GM18520 (cell line): ENCODE results near the gene FIP1L1.
"Not testable (repeated sequence)": the region's sequence is repeated elsewhere in the genome, so short reads cannot be mapped to it uniquely, and the experiment has no call there.

ENCODE experiments used
- ATAC-seq: cut with Tn5 transposase; IDR thresholded peaks from one replicate; pipeline ENCODE4 v1.9.1; 2021; ENCODE audit not compliant: unreplicated experiment

Gene FIP1L1

DNA sequence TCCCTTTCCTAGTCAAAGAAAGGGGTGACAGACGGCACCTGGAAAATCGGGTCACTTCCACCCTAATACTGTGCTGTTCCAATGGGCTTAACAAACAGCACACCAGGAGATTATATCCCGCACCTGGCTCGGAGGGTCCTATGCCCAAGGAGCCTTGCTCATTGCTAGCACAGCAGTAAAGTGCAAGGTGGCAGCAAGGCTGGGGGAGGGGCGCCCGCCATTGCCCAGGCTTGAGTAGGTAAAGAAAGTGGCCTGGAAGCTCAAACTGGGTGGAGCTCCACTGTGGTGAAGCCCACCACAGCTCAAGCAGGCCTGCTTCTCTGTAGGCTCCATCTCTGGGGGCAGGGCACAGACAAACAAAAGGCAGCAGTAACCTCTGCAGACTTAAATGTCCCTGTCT is 89.1 kb downstream of the FIP1L1 start:
- ATAC-seq, result not testable (repeated sequence)

DNA sequence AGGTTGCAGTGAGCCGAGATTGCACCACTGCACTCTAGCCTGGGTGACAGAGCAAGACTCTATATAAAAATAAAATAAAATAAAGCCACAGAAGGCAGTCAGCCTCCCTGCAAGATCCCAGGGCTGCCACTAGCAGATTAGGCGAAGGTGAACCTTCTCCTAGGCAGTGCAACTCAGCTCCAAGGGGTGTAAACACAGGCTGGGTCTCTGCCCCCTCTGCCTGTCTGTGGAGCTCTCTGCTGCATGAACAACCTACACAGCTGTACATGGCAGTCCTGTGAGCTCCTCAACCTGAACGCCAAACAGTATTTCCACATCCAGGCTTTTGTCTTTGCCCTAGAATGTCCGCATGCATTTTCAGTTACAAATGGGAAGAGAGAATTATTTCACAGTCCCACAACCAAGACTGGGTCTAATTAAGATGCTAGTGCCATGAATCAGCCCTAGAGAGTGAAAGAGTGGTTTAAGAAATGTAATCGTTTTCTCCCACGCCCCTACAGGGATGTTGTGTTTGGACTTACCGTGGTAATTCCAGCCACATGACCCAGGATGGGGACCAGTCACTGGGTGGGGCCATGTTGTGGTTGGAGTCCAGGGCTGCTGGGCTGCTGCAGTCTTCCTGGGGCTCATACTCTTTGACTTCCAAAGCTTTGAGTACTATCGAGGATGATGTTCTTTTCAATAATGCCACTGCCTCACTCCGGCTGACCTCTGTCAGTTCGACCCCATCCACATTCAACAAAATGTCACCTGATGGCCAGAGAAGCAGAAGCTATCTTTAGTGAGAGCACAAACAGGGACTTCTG is 99.0 kb downstream of the FIP1L1 start:
- no peak for ATAC-seq

DNA sequence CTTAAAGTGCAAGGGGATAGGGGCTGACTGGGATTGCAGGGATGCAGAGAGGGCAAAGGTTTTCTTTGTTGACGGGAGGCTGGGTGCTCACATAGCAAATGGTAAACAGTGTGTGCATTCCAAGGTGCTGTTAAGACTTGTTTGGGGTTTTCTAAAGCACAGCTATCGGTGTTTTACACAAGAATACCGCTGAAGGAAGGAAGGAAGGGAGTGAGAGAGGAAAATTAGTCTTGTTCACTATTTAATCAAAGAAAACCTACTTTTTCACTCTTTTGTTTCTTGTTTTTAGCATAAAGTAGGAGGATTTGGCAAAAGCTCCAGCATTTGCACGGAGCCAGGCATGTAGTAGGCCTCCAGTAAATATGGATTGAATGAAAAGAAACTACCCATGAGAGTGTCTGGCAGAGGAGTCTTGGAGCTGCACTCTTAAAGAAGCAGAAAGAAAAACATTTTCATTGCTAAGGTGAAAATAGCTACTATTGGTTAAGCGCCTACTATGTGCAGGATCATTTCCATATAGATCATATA is 99.7 kb downstream of the FIP1L1 start:
- no peak for ATAC-seq

DNA sequence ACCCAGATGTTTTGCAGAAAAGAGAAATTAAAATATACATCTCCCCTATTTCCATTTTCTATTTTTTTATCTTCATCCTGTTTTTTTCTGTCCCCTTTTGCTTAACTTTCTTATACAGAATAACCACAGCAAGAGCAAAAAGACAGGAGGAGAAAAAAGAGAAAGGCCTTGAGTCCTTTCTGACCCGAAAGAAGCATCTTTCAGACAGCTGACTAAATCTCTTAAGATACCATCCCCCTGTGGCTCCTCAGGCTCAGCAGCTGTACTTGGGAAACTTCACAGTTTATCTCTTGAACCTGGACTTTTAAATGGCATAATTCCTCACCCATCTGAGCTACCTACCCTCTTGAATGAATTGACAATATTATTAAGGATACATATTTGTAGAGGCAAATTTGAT is 100.2 kb downstream of the FIP1L1 start:
- ATAC-seq, result no peak

DNA sequence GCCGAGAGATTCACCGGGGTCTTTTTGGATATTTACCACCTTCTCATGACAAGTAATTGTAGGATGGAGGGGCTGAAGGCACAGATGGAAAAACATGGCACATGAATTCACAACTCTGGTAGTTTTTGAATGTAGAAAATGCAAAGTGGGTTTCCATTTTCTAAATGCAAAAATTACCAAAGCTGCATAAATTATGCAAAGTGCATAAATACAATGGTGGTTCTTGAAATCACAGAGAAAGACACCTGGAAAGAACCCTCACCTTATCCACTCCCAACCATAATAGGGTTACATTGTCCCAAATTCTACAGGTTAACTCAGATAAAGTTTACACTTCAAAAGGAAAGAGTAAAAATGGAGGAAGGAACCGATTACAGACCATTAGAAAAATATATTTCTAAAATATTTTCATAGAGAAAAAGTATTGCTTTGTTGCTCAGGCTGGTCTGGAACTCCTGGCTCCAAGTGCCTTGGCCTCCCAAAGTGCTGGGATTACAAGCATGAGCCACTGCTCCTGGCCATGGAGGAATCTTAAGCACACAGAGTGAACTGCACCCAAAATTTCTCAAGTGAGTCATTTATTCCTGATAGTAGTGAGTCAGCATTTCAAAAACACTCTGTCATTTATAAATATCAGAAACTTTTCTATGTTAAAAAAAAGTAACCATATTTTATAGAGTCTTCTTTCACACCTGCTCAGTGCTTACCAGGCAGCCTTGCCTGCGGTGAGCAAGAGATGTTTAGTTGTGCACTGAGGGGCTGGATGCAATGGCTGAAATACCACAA is 101.4 kb downstream of the FIP1L1 start:
- ATAC-seq, result no peak

DNA sequence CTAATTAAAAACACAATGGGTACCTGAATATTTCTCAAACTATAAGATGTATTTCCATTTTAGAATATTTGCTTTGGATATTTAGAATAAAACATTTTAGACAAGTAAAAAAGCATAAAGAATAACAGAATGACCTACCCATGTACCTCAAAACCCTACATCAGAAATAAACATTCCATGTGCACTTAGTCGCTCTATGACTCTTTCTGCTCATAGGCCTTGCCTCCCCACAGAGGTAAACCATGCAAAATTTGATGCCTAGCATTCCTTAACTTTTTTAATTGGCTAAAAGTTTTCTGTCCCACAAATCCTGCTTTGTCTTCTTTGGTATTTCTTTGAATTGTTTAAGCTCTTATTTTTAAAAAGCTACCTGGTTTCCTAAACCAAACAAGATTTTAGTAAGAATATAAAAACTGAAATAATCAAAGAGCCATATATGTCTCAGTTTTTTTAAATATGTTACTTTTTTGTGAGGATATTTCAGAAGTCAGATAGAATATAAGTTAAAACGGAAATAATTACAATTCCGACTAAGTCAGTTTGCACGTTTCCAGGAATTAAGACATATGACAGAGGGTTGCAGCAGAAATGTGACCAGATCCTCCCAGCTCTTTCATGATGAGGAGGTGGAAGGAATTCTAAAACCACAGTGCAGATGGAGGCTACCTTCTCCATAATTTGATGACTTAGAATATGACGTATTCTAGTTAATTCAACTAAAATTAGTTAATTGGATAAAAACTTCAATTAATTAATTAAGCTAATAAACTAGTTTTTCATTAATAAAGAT is 102.5 kb downstream of the FIP1L1 start:
- no peak for ATAC-seq

DNA sequence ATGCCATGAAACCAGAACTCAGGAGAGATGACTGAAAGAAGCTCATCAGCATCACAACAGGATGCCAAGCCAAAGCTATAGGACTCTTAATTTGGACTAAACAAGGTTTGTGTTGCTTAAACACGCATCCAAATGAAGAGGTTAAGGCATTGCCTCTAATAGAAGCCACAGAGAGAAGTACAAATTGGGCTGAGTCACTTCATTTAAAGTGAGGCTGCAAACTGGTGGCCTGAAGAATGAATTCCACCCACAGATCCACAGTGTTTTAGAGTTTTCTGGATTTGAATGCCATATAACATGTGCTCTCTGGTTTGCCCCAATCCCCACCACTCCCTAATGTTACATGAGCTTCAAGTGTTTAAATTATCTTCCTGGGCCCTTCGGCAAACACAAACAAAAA is 103.5 kb downstream of the FIP1L1 start:
- ATAC-seq, result no peak

DNA sequence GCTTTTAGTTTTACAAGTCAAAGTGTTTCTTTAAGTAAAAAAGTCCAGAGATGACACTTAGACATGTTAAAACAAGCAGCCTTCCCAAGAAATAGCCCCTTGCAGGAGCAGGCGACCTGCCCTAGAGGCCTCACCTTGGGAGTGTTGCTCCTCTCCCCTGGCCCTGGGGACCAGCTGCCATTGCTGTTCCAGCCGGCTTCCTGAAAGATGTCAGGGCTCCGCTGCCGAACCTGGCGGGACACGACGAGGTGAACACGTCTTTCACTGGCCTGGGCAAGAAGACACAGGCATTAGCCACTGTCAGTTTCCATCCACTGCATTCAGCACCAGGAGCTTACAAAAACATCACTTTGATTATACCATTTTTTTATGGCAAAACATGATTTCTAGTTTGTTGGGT is 104.1 kb downstream of the FIP1L1 start:
- ATAC-seq, result no peak

DNA sequence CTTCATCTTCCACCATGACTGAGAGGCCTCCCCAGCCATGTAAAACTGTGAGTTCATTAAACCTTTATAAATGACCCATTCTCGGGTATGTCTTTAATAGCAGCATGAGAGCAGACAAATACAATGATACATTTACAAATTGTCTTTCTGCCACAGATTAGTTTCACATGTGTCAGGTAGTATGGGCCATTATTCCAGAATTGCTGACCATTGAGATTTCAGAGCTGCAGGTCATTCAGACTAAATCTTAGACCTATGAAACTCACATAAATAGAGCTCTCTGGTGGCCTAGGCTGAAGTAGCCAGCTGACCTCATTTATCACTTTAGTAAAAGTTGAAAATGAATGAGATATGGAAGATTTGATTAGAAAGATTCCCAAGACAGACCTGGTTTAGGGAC is 105.8 kb downstream of the FIP1L1 start:
- no peak for ATAC-seq

DNA sequence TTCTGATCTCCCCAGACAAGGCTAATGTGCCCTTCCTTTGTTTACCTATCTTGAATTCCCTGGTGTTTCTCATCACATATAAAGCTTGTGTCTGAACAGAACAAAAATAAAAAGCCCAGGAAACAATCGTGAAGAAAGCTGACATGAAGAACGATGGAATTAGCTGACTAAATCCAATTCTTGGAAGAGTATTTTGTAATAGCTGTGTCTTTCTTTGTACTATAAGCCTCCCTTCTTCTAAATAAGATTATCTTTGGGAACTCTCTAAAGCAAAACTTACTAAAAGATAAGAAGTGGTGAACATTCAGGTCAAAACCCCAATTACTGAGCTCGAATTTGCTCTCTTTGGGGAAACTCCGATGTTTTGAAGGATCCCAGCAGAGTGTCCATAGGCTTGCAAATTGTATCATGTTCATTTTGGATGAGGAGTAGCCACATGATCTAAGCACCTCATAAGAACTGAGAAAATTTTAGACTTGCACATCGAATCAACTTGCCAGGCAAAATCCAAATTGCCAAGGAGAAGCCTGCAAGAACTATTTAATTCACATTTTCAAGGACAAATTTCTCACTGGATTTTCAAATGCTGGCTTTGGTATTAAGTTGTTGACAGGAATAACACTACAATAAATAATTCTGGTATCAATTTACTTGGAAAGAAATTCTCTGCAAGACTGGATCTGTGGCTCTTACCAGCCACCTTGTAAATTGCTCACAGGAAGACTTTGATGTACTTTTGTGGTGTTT is 107.6 kb downstream of the FIP1L1 start:
- ATAC-seq, result no peak

DNA sequence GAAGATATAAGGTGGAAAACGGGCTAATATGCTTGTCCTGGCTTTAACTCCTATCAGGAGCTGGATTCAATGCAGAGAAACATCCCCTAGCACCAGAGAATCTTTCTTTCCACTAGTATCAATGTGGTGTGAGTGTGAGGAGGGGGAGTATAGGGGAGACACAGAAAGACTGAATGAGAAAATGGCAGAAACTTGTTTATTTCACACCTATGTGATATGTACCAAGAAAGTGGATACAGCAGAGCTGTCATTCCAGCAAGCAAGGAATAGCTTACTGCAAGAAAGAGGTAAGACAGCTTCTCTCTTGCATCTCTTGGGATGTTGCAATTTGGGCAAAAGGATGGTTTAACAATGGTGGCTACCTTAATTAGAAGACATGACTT is 108.2 kb downstream of the FIP1L1 start:
- no peak for ATAC-seq

DNA sequence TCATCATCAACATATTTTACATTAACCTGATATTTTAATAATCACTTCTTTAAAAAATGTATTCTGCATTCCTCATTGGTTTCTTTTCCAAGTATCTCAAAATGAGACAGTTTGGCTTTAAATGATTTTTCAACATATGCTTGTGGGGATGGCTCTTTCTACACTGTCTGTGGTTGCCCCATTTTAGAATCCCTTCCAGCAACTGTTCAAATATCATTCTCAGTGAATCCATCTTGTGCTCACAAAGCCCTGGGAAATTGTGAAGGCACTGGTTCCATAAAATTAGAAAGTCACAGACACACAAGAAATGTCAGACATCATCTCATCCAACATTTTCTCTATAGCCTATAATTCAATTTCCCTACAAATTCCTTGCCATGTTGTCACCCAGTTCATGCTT is 110.3 kb downstream of the FIP1L1 start:
- no peak for ATAC-seq

DNA sequence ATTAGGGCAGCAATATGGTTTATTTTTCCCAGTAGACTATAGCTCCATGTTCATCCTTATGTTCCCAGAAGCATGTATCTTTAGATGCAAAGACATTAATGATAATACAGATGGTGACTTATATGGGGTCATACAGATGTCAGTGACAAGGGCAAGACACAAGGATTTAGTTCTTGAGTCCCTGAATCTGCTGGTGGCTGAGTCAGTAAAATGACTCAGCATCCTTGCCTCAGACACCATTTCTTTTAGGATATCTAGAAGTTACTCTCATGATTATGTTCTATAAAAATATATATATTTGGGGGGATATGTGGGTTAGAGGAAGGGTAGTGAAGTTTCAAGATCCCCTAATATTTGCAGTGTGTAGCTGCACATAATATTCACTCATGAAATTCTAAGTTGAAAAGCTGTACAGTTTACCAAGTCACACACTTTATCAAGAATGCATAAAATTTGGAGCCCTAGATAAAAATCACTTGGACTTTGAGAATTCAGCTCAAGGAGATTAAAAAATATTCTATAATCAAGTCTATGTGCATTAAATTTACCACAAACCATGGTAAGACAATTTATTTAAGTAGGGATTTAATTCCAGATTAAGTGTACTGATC is 111.9 kb downstream of the FIP1L1 start:
- ATAC-seq, result no peak

DNA sequence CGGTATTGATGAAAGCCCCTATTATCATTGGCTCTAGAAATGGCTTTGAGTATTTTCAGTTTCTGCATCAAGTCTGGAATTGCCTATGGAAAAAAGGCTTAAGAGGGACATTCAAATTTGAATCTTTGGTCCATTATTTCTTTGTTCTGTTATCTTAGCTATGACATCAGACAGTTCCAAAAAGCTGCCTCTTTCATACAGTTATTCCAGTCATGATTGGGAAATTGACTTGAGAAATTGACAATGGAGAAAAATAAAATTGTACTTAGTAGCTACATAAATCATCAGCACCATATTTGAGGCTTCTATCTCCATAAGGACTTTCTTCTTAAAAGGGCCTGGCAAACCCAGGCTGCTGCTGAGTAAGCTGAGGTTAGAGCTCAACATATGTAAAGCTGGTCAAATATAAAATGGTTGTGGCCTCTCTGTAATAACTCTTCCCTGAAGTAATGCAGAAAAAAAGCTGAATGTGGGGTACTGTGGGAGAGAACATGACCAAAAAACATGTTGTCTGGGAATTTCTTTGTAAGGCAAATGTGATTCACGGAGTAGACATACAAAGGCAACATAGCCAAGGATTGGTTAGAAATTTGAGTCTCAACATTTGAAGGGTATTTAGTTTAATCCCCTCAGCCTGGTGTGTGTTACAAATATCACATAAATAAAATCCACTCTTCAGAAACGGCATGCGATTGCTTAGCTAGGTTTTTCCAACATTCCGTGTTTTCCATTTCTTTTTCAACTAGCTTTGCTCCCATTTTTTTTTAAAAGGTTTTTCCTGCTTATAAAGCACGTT is 112.9 kb downstream of the FIP1L1 start:
- ATAC-seq, result no peak

DNA sequence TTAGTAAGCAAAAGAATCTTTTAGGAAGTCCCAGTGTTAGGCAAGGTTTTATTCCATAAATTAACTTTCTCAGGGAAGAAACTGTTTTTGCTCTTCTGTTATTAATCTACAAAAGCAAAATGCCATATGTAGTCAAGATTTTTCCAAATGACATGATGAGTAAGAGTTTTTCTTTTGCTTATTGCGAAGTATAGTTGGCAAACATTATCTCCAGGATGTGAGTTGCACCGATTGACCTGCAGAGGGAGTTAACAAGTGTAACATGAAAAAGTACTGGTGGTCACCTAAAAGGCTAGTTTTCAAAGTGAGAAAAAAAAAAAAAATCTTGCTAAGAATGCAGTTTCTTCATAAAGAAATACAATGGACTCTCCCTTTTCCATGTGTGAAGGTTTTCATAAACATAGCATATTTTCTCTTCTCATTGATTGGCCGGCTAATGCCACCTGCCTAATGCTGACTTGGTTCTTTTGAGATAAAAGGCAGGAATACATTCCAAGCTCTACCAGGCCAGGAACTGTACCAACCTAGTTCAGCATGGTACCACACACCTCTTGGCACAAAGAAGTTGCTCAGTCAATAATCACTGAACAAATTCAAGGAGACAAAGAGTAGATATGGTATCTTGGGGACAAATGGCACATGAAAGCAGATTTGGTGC is 113.7 kb downstream of the FIP1L1 start:
- ATAC-seq, result no peak

DNA sequence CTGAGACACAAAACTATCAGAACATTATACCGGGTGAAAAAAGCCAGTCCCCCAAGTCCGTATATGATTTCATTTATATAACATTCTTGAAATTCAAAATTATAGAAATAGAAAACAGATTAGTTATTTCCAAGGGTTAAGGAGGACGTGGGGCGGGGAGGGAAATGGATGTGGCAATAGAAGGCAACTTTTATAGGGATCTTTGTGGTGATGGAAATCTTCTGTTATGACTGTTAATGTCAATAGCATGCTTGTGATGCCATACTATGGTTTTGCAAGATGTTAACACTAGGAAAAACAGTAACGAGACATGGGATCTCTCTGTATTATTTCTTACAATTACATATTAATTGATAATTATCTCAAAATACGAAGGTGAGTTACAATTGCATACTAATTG is 117.4 kb downstream of the FIP1L1 start:
- ATAC-seq, result no peak

DNA sequence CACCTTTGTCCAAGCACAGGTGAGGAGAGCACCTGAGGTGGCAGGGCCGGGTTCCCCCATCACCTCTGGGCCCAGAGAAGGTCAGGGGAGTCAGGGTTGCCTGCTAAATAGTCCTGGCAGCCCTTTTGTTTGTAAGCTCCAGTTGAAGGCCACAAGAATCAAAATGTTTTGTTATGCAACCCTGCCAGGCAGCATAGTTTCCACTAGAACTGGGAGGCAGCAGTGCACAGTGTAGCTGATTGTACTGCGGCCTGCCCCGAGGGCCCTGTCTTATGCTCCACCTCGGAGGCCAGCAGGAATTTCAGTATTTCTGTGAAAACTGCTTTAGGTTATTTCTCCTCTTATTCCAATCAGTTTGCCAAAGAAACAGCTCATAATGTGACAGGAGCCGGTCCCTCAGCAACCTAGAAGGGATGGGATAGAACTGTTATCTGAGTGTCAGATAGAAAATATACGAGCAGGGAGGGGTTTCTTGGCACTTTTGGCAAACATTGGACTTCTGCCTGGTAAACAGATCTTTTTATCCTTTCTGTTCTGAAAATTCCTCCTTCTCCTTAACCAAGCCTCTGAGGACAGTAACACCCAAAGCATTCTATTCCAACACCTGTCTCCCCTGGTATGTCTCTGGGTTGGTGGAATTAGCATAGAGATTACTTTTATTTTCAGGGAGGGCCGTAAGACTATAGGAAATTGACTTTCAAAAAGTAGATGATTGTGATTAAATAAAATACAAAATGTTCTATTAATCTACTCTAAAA is 120.2 kb downstream of the FIP1L1 start:
- no peak for ATAC-seq

DNA sequence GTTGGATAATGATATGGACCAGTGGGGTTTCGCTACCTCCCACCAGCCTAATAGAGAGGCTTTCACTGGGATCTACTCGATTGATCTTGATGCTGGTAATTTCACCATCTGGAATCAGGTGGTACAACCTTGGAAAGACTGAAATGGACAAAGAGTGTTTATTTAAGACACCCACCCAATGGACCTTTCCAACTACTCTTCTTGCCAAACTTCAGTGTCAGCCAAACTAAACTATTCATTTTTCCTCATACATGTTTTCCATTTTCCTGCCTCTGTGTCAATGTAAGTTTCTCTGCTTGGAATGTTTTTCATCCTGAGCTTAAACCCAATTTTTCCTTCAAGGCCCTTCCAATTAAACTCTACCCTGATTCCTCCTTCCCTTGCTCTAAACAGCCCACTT is 121.3 kb downstream of the FIP1L1 start:
- ATAC-seq, result no peak
